Thyroid gland (tissue), 4 donors: Measurements from ENCODE around the gene PRDM11. TPM values are rescaled to one million over a fixed set of nuclear protein-coding genes. Genes with fewer than 3 reads are reported as not detected.

Experiments
- DNase-seq, 2 donors: peaks; one replicate each; pipeline ENCODE4 v3.0.0-alpha.2; 2019
- H3K27ac ChIP-seq, 3 donors: fragments of 200-600 bp; sonication (generic); 1 replicate in 2 of 3; 2 replicates in 1 of 3; pipeline ENCODE4 v1.5.1; 2016 to 2019; ENCODE audit warnings: mild to moderate bottlenecking in 1 of 3, moderate library complexity in 1 of 3
- H3K27me3 ChIP-seq: fragments of 200-600 bp; sonication (generic); one replicate; pipeline ENCODE4 v1.5.1; 2019
- H3K36me3 ChIP-seq, 2 donors: fragments of 200-600 bp; sonication (generic); one replicate each; pipeline ENCODE4 v1.5.1; 2016 to 2019
- H3K4me1 ChIP-seq, 2 donors: fragments of 200-600 bp; sonication (generic); one replicate each; pipeline ENCODE4 v1.5.1; 2017 to 2019
- H3K4me3 ChIP-seq, 3 donors: fragments of 200-600 bp; sonication (generic); replicated peaks in 1 of 3; 1 replicate in 2 of 3; 2 replicates in 1 of 3; pipeline ENCODE4 v1.5.1; 2016; ENCODE audit warnings: mild to moderate bottlenecking in 1 of 3
- H3K9me3 ChIP-seq: fragments of 200-600 bp; sonication (generic); one replicate; pipeline ENCODE4 v1.5.1; 2017
- POLR2A ChIP-seq, 2 donors: fragments of 450-650 bp; IDR thresholded peaks; one replicate each; pipeline ENCODE4 v1.6.1; 2017; ENCODE audit warnings: antibody characterized with exemption in 2 of 2, mild to moderate bottlenecking in 2 of 2, moderate library complexity in 1 of 2
- WGBS, 2 donors: methylation state at CpG; one replicate each; pipeline ENCODE4 v1.1.5; 2017; 5-methylcytosine and 5-hydroxymethylcytosine counted together
- intact Hi-C: fragments of 100-400 bp; cut with DNase I; formaldehyde crosslinking; loops from one replicate; pipeline ENCODE4 v1.15.1; 2023
- total RNA-seq, 4 donors: library from RNA; depleted of rRNA; stranded (reverse); fragments of >200 nt; gene quantifications; one replicate each; pipeline ENCODE4 v1.2.3, GENCODE V29; 2016
- TF ChIP-seq, protein P1 (sequence below), 6 experiments: fragments of 200-600 bp in 3 of 6; fragments of 450-650 bp in 3 of 6; sonication (generic) in 3 of 6; IDR thresholded peaks; one replicate each; pipeline ENCODE4 v1.5.1; 2016 to 2019; ENCODE audit warnings: antibody characterized with exemption in 6 of 6, mild to moderate bottlenecking in 2 of 6, inconsistent platforms in 1 of 6, moderate library complexity in 1 of 6

The PRDM11 gene
- total RNA-seq, 4 donors from 2014 or later, result 8.6 to 53.3 (median 31.0) TPM

DNA sequence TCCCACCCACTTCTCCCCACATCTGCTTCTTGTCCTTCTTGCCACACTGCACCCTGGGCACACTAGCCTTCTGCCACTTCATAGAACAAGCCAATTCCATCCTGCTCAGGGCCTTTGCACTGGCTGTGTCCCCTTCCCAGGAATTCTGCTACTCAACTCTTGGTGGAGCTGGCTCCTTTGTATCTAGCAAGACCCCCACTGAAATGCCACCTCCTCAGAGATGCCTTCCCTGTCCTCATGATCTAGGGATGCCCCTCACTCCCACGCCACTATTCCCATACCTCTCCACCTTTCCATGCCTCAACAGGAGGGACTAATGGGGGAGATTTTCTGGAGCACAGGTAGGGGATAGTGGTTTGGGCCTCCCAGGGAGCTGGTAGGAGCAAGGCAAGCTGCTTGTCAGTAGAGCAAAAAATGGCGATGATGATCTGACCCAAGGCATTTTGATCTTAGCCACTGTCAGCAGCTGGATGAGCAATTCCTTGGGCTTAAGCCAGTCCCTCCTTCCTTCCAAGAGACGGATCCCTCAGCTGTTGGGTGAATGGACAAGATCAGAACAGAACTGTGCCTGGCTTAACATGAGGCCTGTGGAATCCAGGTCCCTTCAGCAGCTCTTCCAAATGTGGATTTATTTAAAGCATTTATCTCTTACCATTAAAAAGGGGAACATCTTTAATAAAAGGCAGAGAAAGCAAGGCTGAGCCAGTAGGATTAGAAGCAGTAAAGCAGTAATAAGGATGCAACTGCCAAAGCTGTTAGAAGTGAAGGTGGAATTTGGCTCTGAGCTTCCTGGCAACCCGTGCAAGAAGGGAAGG lies 4.0 kb upstream of the PRDM11 start:
- intact Hi-C loops, result no loop called here
- 85 to 87% methylated on average over 4 of the region's 4 CpGs for WGBS, 2 donors
- DNase-seq, result no peak

DNA sequence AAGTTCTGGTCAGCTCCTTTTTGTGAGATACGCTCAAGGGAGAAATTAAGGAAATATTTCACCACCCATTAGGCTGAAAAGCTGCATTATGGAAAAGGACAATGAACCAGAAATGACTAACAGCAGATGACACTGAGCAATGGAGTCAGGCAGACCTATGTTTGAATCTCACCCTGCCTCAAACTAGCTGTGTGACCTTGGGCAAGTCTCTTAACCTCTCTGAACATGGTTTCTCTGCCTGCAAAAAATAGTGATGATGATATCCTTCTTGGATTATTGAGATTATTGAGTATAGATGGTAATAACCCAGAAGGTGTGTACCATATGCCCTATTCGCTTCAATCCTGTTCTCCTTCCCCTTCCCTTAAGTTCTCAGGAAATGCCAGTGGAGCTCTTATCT lies 2.9 kb upstream of the PRDM11 start:
- H3K27ac ChIP-seq, result no peak overlapping the region
- H3K27me3 ChIP-seq, result no peaks in the 10 kb centered on the region
- intact Hi-C loops, result no loop called here
- peaks cover 8 to 19% of the 10 kb centered on the region in 2 donors for H3K4me1 ChIP-seq
- no peaks in the 10 kb centered on the region for H3K9me3 ChIP-seq
- TF ChIP-seq, protein P1, sequence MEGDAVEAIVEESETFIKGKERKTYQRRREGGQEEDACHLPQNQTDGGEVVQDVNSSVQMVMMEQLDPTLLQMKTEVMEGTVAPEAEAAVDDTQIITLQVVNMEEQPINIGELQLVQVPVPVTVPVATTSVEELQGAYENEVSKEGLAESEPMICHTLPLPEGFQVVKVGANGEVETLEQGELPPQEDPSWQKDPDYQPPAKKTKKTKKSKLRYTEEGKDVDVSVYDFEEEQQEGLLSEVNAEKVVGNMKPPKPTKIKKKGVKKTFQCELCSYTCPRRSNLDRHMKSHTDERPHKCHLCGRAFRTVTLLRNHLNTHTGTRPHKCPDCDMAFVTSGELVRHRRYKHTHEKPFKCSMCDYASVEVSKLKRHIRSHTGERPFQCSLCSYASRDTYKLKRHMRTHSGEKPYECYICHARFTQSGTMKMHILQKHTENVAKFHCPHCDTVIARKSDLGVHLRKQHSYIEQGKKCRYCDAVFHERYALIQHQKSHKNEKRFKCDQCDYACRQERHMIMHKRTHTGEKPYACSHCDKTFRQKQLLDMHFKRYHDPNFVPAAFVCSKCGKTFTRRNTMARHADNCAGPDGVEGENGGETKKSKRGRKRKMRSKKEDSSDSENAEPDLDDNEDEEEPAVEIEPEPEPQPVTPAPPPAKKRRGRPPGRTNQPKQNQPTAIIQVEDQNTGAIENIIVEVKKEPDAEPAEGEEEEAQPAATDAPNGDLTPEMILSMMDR (IDR thresholded peaks at IDR 0.05), result no peak
- TF ChIP-seq POLR2A (IDR thresholded peaks at IDR 0.05), result no peak
- WGBS, 2 donors, result 98 to 99% methylated on average over 2 of the region's 2 CpGs
- H3K4me3 ChIP-seq, result no peak overlapping the region
- no peak for DNase-seq
- no peaks in the 10 kb centered on the region for H3K36me3 ChIP-seq

More for the DNA sequence above, 4.0 kb upstream of the PRDM11 start:
- no peak overlapping the region for H3K27ac ChIP-seq
- H3K36me3 ChIP-seq, result no peaks in the 10 kb centered on the region
- no peaks in the 10 kb centered on the region for H3K9me3 ChIP-seq
- TF ChIP-seq, protein P1 (IDR thresholded peaks at IDR 0.05), result no peak
- TF ChIP-seq POLR2A (IDR thresholded peaks at IDR 0.05), result no peak
- H3K4me1 ChIP-seq, result peaks cover 8 to 9% of the 10 kb centered on the region in 2 donors
- H3K27me3 ChIP-seq, result no peaks in the 10 kb centered on the region
- no peak overlapping the region for H3K4me3 ChIP-seq

DNA sequence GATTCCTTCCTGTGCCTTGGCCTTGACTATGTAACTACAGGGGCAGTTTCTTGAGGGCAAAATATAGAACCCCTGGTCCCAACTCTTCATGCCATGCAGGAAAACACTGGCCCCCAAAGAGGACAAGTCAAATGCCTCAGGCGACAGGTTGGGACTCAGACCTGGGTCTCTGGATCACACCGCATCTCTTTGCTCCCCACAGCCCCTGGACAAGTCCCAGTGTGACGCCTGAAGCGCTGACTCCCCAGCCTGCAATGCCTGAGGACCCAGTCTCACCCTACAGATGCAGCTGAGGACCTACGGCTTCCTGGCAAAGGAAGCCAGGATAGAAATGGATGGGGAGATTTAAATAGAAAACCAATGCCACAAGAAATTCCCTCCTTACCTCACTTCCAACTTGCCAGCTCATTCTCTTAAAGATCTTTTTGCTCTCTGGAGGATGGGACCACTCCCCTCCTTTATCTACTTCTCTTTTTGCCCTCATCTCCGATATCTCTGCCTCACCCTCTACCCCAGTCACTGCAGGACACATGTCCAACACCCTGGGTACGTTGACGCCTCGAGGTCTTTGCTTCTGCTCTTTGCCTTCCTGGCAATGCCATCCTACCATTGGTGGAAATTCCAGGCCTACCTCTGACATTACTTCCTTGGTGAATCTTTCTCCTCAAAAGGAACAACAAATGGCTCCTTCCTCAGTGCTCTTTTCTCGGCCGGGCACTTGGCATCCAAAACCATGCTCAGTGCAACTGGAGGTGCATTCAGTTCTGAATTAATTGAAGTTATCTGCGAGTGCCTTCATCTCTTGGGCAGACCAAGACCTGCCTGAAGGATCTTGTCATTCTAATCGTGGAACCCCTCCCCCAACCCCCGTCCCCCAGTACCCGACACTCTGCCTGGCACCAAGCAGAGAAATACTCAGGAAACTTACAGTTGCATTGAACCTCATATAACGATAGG lies 2.0 kb upstream of the PRDM11 start:
- TF ChIP-seq, protein P1 (IDR thresholded peaks at IDR 0.05), result no peak
- TF ChIP-seq POLR2A (IDR thresholded peaks at IDR 0.05), result no peak
- 79 to 86% methylated on average over 16 of the region's 16 CpGs for WGBS, 2 donors
- Histone ChIP-seq H3K4me1 (peaks cover 8 to 21% of the 10 kb centered on the region in 2 donors), H3K9me3 (no peaks in the 10 kb centered on the region), H3K27ac (no peak overlapping the region), H3K27me3 (no peaks in the 10 kb centered on the region), H3K4me3 (no peak overlapping the region), H3K36me3 (no peaks in the 10 kb centered on the region)
- DNase-seq, result no peak
- intact Hi-C loops, result loop anchor here (5.0 kb wide), 1 partner anchor 38 kb away; no protein-coding TSS in a partner anchor

DNA sequence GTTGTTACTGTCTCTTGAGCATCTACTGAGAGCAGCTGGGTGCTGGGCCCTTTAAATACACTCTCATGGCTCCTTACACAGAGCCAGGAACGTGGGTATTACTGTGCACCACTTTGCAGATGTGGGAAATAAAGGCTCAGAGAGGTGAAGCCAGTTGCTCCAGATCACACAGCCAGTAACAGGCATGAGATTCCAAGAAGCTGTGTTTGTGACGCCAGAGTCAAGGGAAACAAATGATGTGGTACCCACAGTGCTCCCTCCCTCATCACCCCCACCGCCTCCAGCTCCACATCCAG lies 1.4 kb upstream of the PRDM11 start:
- intact Hi-C loops, result loop anchor here (5.0 kb wide), 1 partner anchor 37 kb away; no protein-coding TSS in a partner anchor
- H3K4me3 ChIP-seq, result no peak overlapping the region
- no peaks in the 10 kb centered on the region for H3K36me3 ChIP-seq
- H3K4me1 ChIP-seq, result peaks cover 8 to 21% of the 10 kb centered on the region in 2 donors
- 19 to 30% methylated on average over 3 of the region's 3 CpGs for WGBS, 2 donors
- DNase-seq, result no peak
- no peak for TF ChIP-seq POLR2A (IDR thresholded peaks at IDR 0.05)
- TF ChIP-seq, protein P1 (IDR thresholded peaks at IDR 0.05), result no peak
- no peak overlapping the region for H3K27ac ChIP-seq
- H3K27me3 ChIP-seq, result no peaks in the 10 kb centered on the region
- no peaks in the 10 kb centered on the region for H3K9me3 ChIP-seq
